Fibroblast of skin of right quadriceps (primary cell): Measurements from ENCODE around the gene FMN2.

Experiments used
- DNase-seq: peaks from one replicate; pipeline ENCODE4 v3.0.0-alpha.2; 2013

The FMN2 gene

DNA sequence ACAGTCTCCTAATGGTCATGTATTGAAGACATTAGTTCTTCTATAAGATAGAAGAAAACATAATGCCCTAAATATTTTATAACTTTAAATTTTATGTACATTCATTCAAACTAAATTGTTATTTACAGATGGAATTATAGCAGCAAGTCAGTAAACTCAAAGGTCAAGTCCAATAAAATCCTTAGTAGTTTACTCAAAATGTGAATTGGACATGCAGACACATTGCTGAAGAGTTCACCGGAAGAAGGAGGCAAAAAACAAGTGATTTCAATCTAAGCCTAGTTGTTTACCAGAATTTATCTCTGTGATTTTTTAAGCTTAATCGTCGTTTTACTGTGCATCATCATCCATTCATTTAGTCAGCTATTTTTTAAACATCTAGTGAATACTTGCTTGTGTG, 370.6 kb downstream of the FMN2 start:
- DNase-seq = no peak

- peak; percentile 76 for DNase-seq
Measured at GRCh38 chr1:240462766-240463395, 371.2 kb downstream of the FMN2 start.

GRCh38 chr1:240464099-240464498, 372.4 kb downstream of the FMN2 start:
- peak; percentile 74 for DNase-seq

DNA sequence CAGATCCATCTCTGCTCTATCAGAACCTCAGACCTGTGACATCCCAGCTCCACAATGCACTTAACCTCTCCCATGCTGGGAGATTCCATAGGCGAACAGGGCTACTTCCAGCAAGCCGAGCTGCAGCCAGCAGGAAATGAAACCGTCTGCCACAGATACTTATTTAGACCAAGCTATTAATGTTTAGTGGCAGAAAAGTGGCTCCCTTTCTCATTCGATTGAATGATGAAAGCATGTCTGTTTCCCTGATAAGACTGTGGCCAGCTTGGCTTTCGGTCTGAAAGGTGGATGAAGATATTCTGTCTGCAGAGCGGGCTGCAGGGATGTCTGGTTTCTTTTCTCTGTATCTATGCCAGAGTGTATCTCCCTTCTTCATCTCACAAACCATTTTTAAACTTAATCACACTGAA, 373.9 kb downstream of the FMN2 start:
- peak; percentile 42 for DNase-seq

- DNase-seq = no peak
Measured at GRCh38 chr1:240466509-240466908, 374.8 kb downstream of the FMN2 start.

GRCh38 chr1:240467895-240468294, 376.2 kb downstream of the FMN2 start:
- DNase-seq = no peak

DNA sequence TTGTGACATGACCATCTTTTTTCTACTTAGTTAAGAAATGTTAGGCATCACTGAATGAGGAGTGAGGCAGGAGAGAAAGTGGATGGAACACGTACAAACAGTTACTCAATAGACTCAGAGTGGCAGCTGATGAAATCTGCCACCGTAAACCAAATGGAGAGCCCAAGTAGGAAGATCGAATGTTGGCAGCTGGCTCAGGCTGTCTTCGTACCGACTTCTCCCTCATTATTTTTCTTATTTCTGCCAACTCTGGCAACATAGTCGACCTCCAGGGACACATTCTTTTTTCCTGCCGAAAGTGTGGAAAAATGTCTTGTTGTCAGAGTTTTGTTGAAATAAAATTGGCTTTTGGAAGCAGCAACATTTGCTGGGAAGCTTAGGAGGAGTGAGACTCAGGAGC, 377.0 kb downstream of the FMN2 start:
- no peak for DNase-seq

- DNase-seq = no peak
Measured at GRCh38 chr1:240474133-240474614, 382.5 kb downstream of the FMN2 start.

GRCh38 chr1:240475832-240476231, 384.1 kb downstream of the FMN2 start:
- DNase-seq = no peak

- DNase-seq = no peak
Measured at GRCh38 chr1:240478536-240478935, 386.9 kb downstream of the FMN2 start.

DNA sequence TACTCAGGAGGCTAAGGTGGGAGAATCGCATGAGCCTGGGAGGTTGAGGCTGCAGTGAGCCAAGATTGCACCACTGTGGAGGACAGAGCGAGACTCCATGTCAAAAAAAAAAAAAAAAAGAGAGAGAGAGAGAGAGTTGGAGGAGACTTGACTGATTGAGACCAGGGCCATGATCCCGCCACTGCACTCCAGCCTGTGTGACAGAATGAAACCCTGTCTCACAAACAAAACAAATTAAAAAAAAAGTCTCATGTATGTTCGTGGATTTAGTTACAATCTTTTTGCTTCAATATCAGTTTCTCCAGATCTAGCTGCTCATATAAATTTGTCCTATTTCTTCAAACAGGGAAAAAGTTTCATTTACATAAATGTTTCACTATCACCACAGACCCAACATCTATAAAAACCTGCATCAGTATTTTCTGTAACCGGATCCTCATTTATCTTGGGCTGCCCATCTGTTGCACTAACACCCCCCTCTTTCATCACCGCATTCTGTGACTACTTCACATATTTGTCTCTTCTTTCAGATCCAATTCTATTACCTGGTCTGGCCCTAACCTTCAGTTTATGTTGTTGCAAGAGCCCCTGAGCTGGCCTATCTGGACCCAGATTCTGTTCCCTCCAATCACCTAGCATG, 393.2 kb downstream of the FMN2 start:
- DNase-seq = no peak

DNA sequence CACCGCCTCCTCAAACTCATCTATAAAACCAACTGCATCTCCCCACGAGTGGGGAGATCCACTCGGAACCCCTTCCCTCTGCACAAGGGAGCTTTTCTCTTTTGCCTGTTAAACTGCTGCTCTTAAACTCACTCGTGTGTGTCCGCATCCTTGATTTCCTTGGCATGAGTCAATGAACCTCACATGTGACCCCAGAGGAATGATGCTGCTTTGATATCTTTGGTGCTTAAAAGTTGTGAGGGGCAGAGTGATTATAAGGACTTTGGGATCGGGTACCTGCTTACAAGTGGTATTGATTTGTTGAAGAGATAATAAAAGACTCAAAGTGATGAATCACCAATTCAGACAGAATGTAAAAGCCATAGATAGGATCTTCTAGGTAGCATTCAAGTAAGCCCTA, 394.9 kb downstream of the FMN2 start:
- no peak for DNase-seq

- no peak for DNase-seq
Measured at GRCh38 chr1:240487493-240487892, 395.8 kb downstream of the FMN2 start.

DNA sequence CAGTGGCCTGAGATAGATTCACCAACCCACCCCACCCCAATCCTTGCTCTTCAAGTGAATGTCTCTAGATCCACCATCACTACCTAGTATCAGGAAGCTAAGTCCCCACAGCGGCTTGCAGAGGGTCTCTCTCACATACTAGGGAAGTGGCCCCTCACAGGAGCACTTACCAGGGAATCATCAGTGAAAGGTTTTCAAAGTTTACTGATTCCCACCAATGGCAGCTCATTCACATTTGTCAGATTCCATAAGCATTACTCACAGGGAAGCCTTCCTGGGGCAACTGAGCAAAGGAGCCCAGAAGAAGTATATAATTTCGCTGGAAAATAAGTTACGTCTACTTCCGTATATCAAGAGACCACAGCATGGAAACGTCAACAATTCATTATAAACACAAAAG, 399.5 kb downstream of the FMN2 start:
- peak; percentile 75 for DNase-seq

- no peak for DNase-seq
Measured at GRCh38 chr1:240491796-240492195, 400.1 kb downstream of the FMN2 start.

GRCh38 chr1:240492832-240493440, 401.3 kb downstream of the FMN2 start:
- no peak for DNase-seq

GRCh38 chr1:240495601-240496000, 403.9 kb downstream of the FMN2 start:
- peak; percentile 70 for DNase-seq

DNA sequence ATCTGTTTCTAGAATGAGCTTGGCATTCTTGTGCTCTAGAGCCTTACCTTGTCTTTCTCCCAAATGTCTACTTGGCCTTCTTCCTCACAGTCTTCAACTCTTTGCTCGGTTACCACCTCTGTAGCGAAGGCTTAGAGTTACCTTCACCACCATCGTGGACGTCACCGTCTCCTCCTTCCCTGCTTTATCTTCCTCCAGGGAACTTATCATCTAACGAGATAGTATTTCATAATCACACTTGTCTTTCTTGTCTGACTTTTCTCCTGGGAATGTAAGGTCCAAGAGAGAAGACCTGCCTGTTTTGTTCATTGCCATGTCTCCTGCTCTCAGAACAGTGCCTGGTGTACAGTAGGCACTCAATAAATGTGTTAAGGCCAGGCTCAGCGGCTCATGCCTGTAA, 404.7 kb downstream of the FMN2 start:
- no peak for DNase-seq

DNA sequence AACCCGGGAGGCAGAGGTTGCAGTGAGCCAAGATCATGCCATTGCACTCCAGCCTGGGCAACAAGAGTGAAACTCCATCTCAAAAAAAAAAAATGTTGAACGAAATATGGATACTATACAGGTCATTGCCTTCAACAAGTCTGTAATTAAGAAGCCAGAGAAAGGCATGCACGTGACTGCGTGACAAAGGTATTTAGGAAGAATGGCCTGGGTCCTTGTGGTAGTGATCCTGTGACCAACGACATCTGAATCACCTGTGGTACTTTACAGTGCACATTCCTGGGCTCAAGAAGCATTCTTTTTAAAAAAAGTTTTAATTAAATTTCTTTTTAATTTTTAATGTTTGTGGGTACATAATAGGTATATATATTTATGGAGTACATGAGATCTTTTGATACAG, 405.3 kb downstream of the FMN2 start:
- DNase-seq = peak; percentile 20

DNA sequence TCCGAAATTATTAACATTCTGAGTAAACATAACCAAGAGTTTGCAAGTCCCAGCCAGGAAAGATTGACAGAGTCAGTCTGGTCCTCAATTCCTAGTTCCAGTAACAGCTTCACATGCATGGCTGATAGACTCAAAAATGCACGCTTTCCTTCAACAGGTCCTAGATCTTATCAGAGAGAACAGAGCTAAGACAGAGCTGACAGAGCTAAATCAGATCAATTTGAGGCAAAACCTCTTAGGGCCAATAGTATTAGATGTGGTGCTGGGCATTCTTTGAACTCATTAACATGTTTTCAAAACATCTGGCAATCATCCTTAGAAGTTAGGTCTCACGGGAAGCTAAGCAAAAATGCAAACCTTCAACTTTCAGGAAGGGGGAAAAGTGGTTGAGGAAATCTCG, 406.2 kb downstream of the FMN2 start:
- no peak for DNase-seq

DNA sequence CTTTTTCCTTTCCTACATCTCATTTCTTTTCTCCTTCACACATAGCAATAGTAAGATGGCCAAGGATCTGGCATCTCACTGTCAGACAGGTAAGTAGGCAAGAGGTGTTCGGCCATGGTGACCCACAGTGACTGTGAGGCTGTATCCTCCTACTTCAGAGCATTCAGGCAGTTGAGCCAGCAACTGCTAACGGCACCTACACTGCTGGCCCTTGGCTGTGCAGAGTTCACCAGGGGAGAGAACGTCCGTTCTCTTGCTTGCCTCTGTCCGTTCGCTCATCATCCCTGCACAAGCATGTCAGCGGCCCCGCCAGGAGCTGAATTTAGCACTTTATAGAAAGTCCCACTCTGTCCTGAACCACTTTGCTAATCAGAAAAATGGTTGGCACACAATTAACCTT, 406.7 kb downstream of the FMN2 start:
- no peak for DNase-seq

- DNase-seq = peak; percentile 52
Measured at GRCh38 chr1:240499012-240499411, 407.3 kb downstream of the FMN2 start.

GRCh38 chr1:240500647-240501046, 409.0 kb downstream of the FMN2 start:
- DNase-seq = no peak

- DNase-seq = peak; percentile 51
Measured at GRCh38 chr1:240501115-240501514, 409.4 kb downstream of the FMN2 start.
